ENCODE results near the gene PBLD. TPM values are rescaled to one million over a fixed set of nuclear protein-coding genes. Genes with fewer than 3 reads are reported as not detected.

Gene PBLD
- total and polyA plus RNA-seq, 9 of the 15 experiments (the other 6 are each of a cell fraction or from before 2014, with no cell fraction given), result 1.2 to 4.3 (median 2.5) TPM

- TF ChIP-seq, protein P1, sequence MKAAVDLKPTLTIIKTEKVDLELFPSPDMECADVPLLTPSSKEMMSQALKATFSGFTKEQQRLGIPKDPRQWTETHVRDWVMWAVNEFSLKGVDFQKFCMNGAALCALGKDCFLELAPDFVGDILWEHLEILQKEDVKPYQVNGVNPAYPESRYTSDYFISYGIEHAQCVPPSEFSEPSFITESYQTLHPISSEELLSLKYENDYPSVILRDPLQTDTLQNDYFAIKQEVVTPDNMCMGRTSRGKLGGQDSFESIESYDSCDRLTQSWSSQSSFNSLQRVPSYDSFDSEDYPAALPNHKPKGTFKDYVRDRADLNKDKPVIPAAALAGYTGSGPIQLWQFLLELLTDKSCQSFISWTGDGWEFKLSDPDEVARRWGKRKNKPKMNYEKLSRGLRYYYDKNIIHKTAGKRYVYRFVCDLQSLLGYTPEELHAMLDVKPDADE (conservative IDR thresholded peaks at IDR 0.05; ENCODE audit: control insufficient read depth, low read depth, low read length), result no peak
- no peak for TF ChIP-seq HSF4 (CRISPR knock-in tag; IDR thresholded peaks at IDR 0.05; ENCODE audit: borderline replicate concordance)
- no peak for TF ChIP-seq SIN3A (IDR thresholded peaks at IDR 0.05; ENCODE audit: borderline replicate concordance in 2 of 2, control insufficient read depth in 1 of 2, low read depth in 2 of 2, low read length in 2 of 2)
- no peak for TF ChIP-seq KLF1 (tag; IDR thresholded peaks at IDR 0.05)
- TF ChIP-seq NR2C2 (CRISPR knock-in tag; IDR thresholded peaks at IDR 0.05), result no peak
- TF ChIP-seq NR2C2 (tag; IDR thresholded peaks at IDR 0.05), result no peak
- TF ChIP-seq MAFF (IDR thresholded peaks at IDR 0.05; ENCODE audit: low read length), result no peak
- TF ChIP-seq NUFIP1 (IDR thresholded peaks at IDR 0.05; ENCODE audit: partially characterized antibody), result peak; percentile 13
- TF ChIP-seq GATAD2A (IDR thresholded peaks at IDR 0.05), result 0 out of 2 replicates have a peak, but pooled peaks have one; percentile 10
- 0 out of 2 replicates have a peak, but pooled peaks have one; percentile 4 for TF ChIP-seq ZNF197 (CRISPR knock-in tag; IDR thresholded peaks at IDR 0.05; ENCODE audit: low read depth)
- no peak for TF ChIP-seq HDAC2 (IDR thresholded peaks at IDR 0.05)
- 0 out of 2 replicates have a peak, but pooled peaks have one; percentile 18 for TF ChIP-seq BACH1 (tag; IDR thresholded peaks at IDR 0.05)
- peak; percentile 57; the same call in 1 of the 2 replicates for TF ChIP-seq KDM2B (CRISPR knock-in tag; IDR thresholded peaks at IDR 0.05)
- TF ChIP-seq SMC3 (conservative IDR thresholded peaks at IDR 0.05; ENCODE audit: insufficient read depth, low read depth, low read length), result no peak
- TF ChIP-seq TGIF2 (CRISPR knock-in tag; IDR thresholded peaks at IDR 0.05), result 0 out of 2 replicates have a peak, but pooled peaks have one; percentile 39
- TF ChIP-seq ZNF407 (IDR thresholded peaks at IDR 0.05; ENCODE audit: low read depth), result no peak
- 0 out of 2 replicates have a peak, but pooled peaks have one; percentile 94 for TF ChIP-seq KAT7 (CRISPR knock-in tag; IDR thresholded peaks at IDR 0.05; ENCODE audit: borderline replicate concordance)
Measured at GRCh38 chr10:68330852-68331454, 1.8 kb downstream of the PBLD start (continued).
